DMS 273 (cell line): ENCODE results near the gene ICAM3.
"Not testable (repeated sequence)": the region's sequence is repeated elsewhere in the genome, so short reads cannot be mapped to it uniquely, and the experiment has no call there.

Experiments used
- DNase-seq: peaks from one replicate; lab custom pipeline; 2025; ENCODE audit not compliant: unreplicated experiment; lab: John Stamatoyannopoulos, UW

ICAM3 gene, protein sequence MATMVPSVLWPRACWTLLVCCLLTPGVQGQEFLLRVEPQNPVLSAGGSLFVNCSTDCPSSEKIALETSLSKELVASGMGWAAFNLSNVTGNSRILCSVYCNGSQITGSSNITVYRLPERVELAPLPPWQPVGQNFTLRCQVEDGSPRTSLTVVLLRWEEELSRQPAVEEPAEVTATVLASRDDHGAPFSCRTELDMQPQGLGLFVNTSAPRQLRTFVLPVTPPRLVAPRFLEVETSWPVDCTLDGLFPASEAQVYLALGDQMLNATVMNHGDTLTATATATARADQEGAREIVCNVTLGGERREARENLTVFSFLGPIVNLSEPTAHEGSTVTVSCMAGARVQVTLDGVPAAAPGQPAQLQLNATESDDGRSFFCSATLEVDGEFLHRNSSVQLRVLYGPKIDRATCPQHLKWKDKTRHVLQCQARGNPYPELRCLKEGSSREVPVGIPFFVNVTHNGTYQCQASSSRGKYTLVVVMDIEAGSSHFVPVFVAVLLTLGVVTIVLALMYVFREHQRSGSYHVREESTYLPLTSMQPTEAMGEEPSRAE

DNA sequence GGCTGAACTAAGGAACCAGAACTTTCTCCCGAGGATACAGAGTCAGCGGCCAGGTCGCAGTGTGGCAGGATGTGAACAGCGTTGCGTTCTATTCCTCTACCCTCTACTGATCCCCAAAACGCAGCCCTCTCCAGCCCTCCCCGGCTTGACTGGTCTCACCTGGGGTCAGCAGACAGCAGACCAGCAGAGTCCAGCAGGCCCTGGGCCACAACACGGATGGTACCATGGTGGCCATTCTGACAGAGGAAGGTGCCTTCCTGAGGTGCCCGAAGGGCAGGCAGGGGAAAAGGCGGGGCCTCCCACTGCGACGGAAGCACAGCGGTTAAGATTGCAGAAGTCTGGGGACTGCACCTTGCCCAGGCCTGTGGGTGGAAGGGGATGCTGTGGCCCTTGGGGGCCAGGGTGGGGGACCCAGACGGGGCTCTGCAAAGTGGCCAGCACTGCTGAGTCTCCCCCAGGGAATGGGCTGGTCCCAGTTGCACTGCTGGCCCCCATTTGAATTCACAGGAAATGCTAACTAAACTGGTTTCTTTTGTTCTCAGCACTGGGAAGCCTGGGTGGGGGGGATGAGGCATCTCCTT is at the start of gene ICAM3:
Gene ICAM3 (minus strand): TSS at position 245 of the 581 bp plus-strand sequence. CDS start 10 bp downstream, at position 235.
- DNase-seq = no peak

DNA sequence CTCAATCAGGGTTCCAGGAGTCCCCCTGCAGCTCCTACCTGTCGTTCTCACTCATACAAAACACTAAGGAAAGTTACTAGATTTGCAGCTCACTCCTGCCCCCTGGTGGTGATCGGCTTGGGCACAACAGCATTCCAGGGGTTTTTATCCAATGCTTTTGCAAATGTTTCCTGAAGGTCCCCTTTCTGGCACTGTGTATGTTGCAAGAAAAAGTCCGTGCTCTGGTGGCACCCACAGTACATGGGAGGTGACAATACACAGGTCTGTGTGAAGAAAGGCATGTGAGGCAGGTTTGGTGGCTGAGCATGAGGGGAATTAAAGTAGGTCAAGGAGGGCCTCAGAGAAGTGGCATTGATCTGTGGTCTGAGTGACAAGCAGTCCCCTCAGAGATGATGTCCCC is 49.5 kb upstream of the ICAM3 start:
- DNase-seq = peak; percentile 92

DNA sequence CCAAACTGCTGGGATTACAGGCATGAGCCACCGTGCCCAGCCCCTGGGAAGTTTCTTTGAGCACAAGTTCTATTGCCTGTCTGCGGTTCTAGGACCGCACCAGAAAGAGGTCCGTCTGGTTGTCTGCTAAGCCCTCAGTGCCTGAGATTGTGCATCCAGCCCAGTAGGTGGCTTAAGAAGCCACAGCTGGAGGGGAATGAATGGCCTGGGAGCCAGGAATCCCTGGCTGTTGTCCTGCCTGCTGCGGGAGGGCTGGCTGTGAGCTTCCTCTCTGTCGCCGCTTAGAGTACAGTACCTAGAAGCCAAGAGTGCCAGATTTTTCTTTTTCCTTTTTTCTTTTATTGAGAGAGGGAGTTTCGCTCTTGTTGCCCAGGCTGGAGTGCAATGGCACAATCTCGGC is 45.2 kb upstream of the ICAM3 start:
- peak; percentile 42 for DNase-seq

DNA sequence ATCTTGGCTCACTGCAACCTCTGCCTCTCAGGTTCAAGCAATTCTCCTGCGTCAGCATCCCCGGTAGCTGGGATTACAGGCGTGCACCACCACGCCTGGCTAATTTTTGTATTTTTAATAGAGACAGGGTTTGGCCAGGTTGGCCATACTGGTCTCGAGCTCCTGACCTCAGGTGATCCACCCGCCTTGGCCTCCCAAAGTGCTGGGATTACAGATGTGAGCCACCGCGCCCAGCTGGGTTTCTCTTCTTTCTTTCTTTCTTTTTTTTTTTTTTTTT is 43.7 kb upstream of the ICAM3 start:
- not testable (repeated sequence) for DNase-seq

DNA sequence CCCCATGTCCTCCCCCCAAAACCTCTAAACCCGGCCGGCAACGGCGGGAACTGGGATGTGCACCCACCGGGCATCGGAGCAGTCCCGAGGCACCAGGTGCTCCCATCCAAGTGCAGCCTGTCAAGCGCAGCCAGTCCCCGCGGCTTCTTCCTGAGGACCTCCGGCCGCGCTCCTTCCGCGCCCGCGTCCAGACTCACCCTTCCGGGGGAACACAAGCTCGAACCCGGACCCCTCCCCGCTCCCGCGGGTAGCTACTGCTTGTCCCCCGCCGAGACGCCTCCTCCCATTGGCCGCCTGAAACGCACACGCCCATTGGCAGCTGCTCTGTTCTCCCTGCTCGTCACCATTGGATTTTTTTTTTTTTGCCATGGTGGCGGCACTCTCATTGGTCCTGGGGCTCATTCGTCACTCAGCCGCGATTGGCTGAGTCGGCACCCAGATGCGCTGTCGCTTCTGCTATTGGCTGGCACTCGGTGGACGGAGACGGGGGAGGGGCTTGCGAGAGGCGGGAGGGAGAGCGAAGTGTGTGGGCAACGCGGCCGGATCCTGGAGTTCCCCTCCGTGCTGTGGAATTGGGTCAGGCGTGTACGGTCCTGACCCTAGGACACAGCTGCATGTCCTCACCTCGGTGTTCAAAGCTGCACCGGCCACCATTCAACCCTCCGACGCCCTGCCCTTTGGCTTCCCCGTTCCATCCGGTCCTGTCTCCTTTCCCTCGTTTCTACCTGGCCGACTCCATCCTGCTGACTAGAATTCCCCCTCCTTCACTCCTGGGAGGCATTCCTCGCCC is 41.1 kb upstream of the ICAM3 start, which contains the start of gene TYK2:
Gene TYK2 (minus strand): TSS at position 260 of the 790 bp plus-strand sequence. CDS start 2,166 bp downstream, outside the sequence.
- peak; percentile 99 for DNase-seq

DNA sequence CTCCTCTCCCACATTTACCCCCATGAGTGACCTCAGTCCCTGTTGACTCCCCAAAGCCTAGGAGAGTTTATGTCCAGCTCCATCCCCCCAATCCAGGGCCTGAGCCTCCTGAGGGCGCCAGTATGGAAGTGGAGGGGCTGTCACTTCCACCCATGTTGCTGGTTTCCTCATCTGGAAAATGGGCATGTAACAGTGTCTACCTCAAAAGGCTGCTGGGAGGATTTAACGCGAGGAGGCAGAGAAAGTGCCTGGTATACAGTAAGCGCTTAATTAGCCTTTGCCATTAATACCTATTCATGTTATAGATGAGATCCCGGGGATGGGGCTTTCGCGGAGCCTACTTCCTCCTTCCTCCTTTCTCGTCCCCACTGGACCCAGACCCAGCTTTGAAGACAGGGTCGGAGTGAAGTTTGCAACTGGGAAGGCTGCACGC is 40.5 kb upstream of the ICAM3 start:
- DNase-seq = no peak

DNA sequence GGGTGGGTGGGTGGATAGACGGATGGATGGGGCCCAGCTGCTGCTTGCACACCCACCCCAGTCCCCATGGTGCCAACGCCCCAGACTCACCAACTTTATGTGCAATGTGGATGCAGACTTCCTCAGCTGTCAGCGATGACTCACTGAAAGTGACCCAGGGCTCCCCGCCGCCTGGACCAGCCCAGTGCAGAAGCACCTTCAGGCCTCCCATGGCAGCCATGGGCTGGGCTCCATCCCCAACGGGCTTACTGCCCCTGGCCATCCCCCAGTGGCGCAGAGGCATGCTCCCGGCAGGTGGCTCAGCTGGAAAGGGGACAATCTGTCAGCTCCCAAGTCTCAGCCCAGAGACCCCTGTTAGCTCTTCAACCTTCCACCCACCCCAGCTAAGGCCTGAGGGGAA is 38.7 kb upstream of the ICAM3 start:
- no peak for DNase-seq

DNA sequence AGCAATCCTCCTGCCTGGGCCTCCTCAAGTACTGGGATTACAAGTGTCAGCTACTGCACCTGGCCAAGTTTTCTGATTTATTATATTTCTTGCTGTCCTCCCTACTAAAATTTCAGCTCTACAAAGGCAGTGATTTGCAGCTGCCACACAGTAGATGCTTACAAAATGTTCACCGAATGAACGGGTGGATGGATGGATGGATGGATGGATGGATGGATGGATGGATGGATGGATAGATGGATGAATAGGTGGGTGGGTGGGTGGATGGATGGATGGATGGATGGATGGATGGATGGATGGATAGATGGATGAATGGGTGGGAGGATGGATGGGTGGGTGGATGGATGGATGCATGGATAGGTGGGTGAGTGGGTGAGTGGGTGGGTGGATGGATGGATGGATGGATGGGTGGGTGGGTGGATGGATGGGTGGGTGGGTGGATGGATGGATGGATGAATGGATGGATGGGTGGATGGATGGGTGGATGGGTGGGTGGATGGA is 37.8 kb upstream of the ICAM3 start:
- DNase-seq = not testable (repeated sequence)

DNA sequence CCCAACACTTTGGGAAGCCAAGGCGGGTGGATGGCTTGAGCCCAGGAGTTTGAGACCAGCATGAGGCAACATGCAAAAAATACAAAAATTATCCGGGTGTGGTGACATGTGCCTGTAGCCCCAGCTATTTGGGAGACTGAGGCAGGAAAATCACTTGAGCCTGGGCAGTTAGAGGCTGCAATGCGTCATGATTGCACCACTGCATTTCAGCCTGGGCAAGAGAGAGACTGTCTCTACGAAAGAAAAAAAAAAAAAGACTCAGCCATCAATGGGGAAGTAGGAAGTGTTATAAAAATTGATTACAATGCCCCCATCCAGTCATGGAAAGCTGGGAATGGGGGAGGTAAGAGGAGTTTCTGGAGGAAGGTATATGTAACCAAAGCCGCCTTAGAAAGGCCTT is 35.5 kb upstream of the ICAM3 start:
- DNase-seq = no peak

DNA sequence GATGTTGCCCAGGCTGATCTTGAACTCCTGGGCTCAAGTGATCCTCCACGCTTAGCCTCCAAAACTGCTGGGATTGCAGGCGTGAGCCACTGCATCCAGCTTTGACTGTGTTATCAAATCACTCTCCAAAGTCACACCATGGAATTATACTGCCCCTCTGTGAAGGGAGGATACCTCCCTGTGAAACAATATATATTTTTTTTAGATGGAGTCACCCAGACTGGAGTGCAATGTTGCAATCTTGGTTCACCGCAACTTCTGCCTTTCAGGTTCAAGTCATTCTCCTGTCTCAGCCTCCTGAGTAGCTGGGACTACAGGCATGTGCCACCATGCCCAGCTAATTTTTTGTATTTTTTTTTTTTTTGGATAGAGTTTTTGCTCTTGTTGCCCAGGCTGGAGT is 33.3 kb upstream of the ICAM3 start:
- DNase-seq = no peak

DNA sequence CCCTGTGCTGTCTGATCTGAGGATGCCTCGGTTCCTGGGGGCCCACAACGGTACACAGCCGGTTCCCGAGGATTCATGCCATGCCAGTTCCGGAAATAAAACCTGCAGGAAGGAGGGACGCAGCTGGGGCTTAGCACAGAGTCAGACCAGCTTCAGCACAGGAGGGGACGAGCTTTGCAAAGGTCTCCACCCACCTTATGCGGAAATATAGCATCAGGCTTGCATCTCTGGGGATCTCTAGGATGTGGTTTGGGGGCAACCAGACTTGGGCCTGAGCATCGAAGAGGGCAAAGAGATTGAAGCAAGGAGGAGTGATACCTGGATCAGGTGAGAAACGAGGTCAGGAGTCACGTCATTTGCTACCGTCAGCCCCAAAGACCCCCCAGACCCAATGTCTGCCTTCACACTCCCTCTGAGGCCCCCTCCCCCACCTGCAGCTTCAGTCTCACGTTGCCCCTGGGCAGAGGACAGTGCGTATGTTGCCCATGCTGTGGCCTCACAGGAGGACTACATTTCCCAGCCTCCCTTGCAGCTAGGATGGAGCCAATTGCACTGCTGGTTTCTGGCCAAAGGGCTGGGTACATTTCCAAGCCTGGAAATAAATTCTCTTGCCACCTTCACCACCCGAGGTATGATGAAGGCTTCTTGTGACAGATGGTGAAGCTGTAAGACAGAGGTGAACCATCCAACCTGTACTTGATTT is 28.8 kb upstream of the ICAM3 start:
- DNase-seq = peak; percentile 43

DNA sequence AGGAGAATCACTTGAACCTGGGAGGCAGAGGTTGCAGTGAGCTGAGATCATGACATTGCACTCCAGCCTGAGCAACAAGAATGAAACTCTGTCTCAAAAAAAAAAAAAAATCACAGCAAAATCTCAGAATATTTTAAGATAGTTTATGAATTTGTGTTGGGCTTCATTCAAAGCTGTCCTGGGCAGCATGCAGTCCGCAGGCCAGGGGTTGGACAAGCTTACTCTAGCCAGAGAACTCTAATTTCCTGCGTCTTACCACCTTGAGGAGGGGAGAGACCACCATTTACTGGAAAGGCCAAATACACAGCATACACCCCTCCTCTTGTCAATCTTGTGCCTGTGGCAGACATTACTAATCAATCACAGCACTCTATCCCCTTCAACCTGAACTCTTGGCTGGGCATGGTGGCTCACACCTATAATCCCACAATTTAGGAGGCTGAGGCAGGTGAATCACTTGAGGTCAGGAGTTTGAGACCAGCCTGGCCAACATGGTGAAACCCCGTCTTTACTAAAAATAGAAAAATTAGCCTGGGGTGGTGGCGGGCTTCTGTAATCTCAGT is 27.6 kb upstream of the ICAM3 start:
- not testable (repeated sequence) for DNase-seq

DNA sequence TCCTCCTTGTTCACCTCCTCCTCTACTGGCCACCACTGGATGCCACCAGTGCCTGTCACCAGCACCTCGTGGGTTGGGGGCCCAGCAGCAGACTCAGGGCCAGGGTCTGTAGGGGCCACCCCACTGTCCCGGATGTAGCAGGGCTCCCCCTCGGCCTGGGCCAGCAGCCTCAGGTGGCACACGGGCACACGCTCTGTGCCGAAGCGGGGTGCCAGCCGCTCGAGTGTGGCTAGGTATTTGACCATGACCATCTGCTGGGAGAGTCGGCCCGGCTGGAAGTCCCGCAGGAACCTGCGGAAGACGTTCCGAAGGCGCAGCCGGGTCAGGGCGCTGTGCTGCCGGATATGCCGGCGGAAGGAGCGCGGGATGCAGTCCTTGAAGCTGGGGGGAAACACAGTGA is 26.1 kb upstream of the ICAM3 start:
- no peak for DNase-seq

DNA sequence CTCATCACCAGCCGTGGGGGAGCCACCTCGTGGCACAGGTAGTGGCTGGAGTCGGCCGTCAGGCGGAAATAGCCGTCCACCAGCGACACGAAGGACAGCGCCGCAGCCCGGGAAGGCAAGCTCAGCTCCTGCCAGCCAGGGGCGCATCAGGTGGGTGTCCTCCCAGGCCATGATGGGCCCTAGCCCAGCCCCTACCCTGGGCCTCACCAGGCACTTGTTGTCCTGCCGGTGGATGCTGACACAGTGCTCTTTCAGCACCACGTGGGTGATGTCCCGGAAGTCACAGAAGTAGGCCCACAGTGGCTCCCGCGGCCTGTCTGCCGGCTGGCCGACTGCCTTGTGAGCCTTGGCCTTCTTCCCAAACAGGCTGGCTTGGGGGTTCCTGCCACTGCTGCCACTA is 25.2 kb upstream of the ICAM3 start:
- no peak for DNase-seq

DNA sequence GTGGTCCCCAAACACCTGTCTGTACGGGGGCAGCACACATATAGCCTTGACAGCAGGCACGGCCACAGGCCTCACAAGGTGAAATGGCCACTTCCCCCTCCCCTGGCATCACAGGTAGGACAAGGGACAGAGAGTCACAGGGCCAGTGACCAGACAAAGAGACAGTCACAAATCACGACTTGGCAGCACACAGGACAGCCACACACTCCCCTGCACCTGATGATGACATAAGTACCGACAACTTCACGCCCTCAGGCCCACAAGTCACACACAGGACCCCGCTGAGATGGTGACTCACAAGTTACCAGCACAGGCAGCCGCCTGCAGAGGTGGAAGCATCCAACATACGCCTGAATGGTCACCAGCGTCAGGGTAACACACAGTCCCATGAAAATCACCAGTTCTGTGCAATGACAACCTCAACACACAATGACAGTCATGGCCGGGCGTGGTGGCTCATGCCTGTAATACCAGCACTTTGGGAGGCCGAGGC is 24.4 kb upstream of the ICAM3 start:
- DNase-seq = no peak

DNA sequence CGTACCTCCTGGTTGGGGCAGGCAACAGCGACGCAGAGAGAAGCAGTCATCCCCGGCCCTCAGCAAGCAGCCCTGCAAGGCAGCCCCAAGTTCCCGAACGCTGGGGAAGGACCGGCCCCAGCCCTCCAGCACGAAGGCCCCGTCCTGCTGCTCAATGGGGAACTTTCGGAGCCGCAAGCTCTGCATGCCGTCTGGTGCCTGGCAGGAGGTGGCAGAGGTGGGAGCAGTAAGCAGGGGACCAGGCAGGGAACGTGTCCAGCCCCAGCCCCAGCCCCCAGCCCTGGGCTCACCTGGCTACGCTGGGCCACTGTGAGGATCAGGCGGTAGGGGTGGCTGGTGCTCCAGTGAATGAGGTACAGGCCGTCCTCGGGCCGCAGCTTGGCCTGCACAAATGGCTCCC is 22.8 kb upstream of the ICAM3 start:
- DNase-seq = no peak

DNA sequence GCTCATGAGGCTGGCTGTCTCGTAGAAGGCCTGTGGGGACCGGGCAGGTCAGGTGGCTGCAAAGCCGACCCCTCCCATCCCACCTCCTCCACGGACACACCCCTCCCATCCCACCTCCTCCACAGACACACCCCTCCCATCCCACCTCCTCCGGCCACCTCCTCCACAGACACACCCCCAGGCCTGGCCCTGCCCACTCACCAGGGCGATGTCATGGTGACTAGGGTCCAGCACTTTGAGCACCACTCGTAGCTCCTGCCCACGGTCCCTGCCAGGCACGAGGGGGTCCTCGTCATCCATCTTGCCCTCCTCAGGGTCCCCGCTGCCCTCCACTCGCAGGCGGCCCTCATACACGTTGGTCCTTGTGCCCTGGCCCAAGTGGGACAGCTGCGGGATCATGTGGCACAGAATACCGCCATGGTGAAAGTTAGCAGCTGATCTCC is 22.2 kb upstream of the ICAM3 start:
- no peak for DNase-seq

DNA sequence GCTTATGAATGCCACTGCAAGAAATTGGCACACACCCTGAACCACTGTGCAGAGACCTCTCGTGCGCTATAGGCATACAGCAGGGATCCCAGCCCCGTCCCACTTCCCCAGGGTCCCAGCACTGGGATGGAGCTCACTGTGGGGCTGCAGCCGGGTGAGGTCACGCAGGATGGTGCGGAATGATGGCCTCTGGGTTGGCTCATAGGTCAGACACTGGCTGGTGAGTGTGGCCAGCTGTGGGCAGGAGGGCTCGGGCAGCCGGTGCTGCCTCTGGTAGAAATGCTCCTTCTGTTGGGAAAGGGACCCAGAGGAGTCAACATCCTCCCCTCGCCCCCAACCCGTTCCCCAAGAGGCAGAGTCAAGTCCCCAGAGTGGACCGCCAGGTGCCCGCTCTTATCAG is 17.0 kb upstream of the ICAM3 start:
- DNase-seq = no peak

DNA sequence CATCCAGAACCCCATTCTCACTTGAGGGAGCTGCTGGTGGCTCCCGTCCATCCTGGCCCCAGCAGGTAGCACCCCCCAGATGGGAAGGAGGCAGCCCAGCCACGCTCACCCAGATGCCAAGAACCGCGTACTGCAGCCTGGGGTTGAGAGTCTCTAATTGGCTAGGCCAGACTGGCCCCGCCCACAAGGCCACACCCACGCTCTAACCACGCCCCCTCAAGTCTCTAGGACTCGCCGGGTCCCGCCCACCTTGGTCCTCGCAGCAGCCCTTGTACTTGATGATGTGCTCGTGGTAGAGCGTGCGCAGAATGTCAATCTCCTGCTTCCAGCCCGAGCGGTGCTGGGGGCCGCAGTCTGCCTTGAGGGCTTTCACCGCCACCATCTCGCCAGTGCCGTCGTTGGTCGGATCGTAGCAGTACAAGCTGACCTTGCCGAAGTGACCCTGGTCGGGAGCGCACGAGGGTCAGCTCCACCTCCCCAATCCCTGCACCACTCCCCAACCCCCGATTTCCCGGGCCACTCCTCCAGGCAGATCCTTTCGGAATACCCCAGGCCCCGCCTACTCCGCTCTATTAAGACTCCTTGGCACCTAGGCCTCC is 14.5 kb upstream of the ICAM3 start:
- DNase-seq = peak; percentile 29
